Colonic mucosa (tissue), 4 donors: Measurements from ENCODE around the gene DOCK8. TPM values are rescaled to one million over a fixed set of nuclear protein-coding genes. Genes with fewer than 3 reads are reported as not detected.

Source experiments
- DNase-seq: peaks from one replicate; pipeline ENCODE4 v3.0.0-alpha.2; 2020
- H3K27ac ChIP-seq: fragments of 200-600 bp; one replicate; pipeline ENCODE4 v1.8.0; 2021
- H3K27me3 ChIP-seq: fragments of 200-600 bp; one replicate; pipeline ENCODE4 v1.8.0; 2021
- H3K36me3 ChIP-seq: fragments of 200-600 bp; one replicate; pipeline ENCODE4 v1.8.0; 2021
- H3K4me1 ChIP-seq: fragments of 200-600 bp; one replicate; pipeline ENCODE4 v1.8.0; 2021; ENCODE audit warnings: mild to moderate bottlenecking
- H3K4me3 ChIP-seq: fragments of 200-600 bp; one replicate; pipeline ENCODE4 v1.8.0; 2021
- H3K9ac ChIP-seq, 2 donors: one replicate each; pipeline ENCODE4 v1.7.0; 2013; ENCODE audit warnings: control low read depth in 2 of 2, low read depth in 2 of 2, low read length in 2 of 2
- H3K9me3 ChIP-seq: fragments of 200-600 bp; one replicate; pipeline ENCODE4 v1.8.0; 2021
- CTCF ChIP-seq: fragments of 200-600 bp; IDR thresholded peaks from one replicate; pipeline ENCODE4 v1.8.0; 2022; ENCODE audit warnings: antibody characterized with exemption, mild to moderate bottlenecking
- intact Hi-C: fragments of 100-400 bp; cut with DNase I; formaldehyde crosslinking; loops from one replicate; pipeline ENCODE4 v1.14.1; 2022
- total RNA-seq, 2 donors: library from RNA; stranded (reverse); fragmentation: NEBNext Ultra II Directional in 1 of 2; extraction: Animal tissue kit (Norgen Biotek cat#: 25700) in 1 of 2; gene quantifications; one replicate each; pipeline ENCODE4 v1.2.1, GENCODE V29; 2021
- donor health status: healthy.
- donor health status: DM: no; HTN: no; CAD: no.
- donor health status: DM: no; HTN: no; CAD: no.

The DOCK8 gene
- total RNA-seq, 2 donors from 2014 or later = 5.8 to 7.1 TPM

GRCh38 chr9:328453-328852 lies 113.8 kb downstream of the DOCK8 start:
- Histone ChIP-seq H3K27ac (no peak overlapping the region), H3K9ac (no peak overlapping the region), H3K9me3 (no peaks in the 10 kb centered on the region), H3K36me3 (no peaks in the 10 kb centered on the region), H3K27me3 (no peaks in the 10 kb centered on the region), H3K4me3 (no peak overlapping the region), H3K4me1 (no peaks in the 10 kb centered on the region)
- intact Hi-C loops = no loop called here
- no peak for TF ChIP-seq CTCF
- no peak for DNase-seq

GRCh38 chr9:331197-331596 lies 116.5 kb downstream of the DOCK8 start:
- H3K27me3 ChIP-seq = no peaks in the 10 kb centered on the region
- H3K9ac ChIP-seq = no peak overlapping the region
- no peaks in the 10 kb centered on the region for H3K9me3 ChIP-seq
- H3K4me1 ChIP-seq = no peaks in the 10 kb centered on the region
- no peak overlapping the region for H3K27ac ChIP-seq
- no peak for TF ChIP-seq CTCF
- intact Hi-C loops = no loop called here
- no peak for DNase-seq
- no peaks in the 10 kb centered on the region for H3K36me3 ChIP-seq
- H3K4me3 ChIP-seq = no peak overlapping the region

- no peak overlapping the region for H3K4me3 ChIP-seq
- no peak for DNase-seq
- H3K9me3 ChIP-seq = no peaks in the 10 kb centered on the region
- H3K9ac ChIP-seq = no peak overlapping the region
- no peaks in the 10 kb centered on the region for H3K36me3 ChIP-seq
- no peak for TF ChIP-seq CTCF
- no peaks in the 10 kb centered on the region for H3K4me1 ChIP-seq
- no peak overlapping the region for H3K27ac ChIP-seq
- intact Hi-C loops = no loop called here
- H3K27me3 ChIP-seq = no peaks in the 10 kb centered on the region
Measured at GRCh38 chr9:335373-335772, 120.7 kb downstream of the DOCK8 start.

GRCh38 chr9:336039-336438 lies 121.4 kb downstream of the DOCK8 start:
- no peaks in the 10 kb centered on the region for H3K36me3 ChIP-seq
- no peak overlapping the region for H3K27ac ChIP-seq
- intact Hi-C loops = no loop called here
- TF ChIP-seq CTCF = no peak
- no peak for DNase-seq
- no peaks in the 10 kb centered on the region for H3K4me1 ChIP-seq
- H3K9ac ChIP-seq = no peak overlapping the region
- H3K4me3 ChIP-seq = no peak overlapping the region
- no peaks in the 10 kb centered on the region for H3K9me3 ChIP-seq
- H3K27me3 ChIP-seq = no peaks in the 10 kb centered on the region

- no peaks in the 10 kb centered on the region for H3K4me1 ChIP-seq
- H3K27me3 ChIP-seq = no peaks in the 10 kb centered on the region
- H3K9ac ChIP-seq = no peak overlapping the region
- no peak for DNase-seq
- H3K4me3 ChIP-seq = no peak overlapping the region
- no peaks in the 10 kb centered on the region for H3K36me3 ChIP-seq
- intact Hi-C loops = no loop called here
- H3K9me3 ChIP-seq = no peaks in the 10 kb centered on the region
- H3K27ac ChIP-seq = no peak overlapping the region
- TF ChIP-seq CTCF = no peak
Measured at GRCh38 chr9:338602-339001, 123.9 kb downstream of the DOCK8 start.
